ENCODE data around the gene DMXL2.

The DMXL2 gene

GRCh38 chr15:51647128-51647562 is 24.6 kb upstream of the DMXL2 start:
- H3K27ac ChIP-seq (ENCODE audit: low read length): no peak overlapping the region
- H3K9ac ChIP-seq (ENCODE audit: low read depth, low read length): no peak overlapping the region
- ATAC-seq (ENCODE audit: insufficient read depth, low read depth) (no peak), DNase-seq (no peak)
- H4K20me1 ChIP-seq (ENCODE audit: insufficient read depth, low read length): no peaks in the 10 kb centered on the region
- TF ChIP-seq, protein P1, sequence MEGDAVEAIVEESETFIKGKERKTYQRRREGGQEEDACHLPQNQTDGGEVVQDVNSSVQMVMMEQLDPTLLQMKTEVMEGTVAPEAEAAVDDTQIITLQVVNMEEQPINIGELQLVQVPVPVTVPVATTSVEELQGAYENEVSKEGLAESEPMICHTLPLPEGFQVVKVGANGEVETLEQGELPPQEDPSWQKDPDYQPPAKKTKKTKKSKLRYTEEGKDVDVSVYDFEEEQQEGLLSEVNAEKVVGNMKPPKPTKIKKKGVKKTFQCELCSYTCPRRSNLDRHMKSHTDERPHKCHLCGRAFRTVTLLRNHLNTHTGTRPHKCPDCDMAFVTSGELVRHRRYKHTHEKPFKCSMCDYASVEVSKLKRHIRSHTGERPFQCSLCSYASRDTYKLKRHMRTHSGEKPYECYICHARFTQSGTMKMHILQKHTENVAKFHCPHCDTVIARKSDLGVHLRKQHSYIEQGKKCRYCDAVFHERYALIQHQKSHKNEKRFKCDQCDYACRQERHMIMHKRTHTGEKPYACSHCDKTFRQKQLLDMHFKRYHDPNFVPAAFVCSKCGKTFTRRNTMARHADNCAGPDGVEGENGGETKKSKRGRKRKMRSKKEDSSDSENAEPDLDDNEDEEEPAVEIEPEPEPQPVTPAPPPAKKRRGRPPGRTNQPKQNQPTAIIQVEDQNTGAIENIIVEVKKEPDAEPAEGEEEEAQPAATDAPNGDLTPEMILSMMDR (IDR thresholded peaks at IDR 0.05; ENCODE audit: borderline replicate concordance, extremely low read depth, low read length, poor library complexity, severe bottlenecking): no peak
- TF ChIP-seq EZH2 (IDR thresholded peaks at IDR 0.05; ENCODE audit: borderline replicate concordance, low read depth, low read length, severe bottlenecking): no peak
- no peaks in the 10 kb centered on the region for H3K4me1 ChIP-seq (ENCODE audit: insufficient read depth, low read length)
- no peak overlapping the region for H3K4me2 ChIP-seq (ENCODE audit: insufficient read depth, low read length)
- H3K9me3 ChIP-seq (ENCODE audit: insufficient read depth, low read length, severe bottlenecking): no peaks in the 10 kb centered on the region
- H3K27me3 ChIP-seq (ENCODE audit: insufficient read depth, low read length, poor library complexity): no peaks in the 10 kb centered on the region
- no peaks in the 10 kb centered on the region for H3K79me2 ChIP-seq (ENCODE audit: insufficient read depth, low read length)
- H2AFZ ChIP-seq (ENCODE audit: low read depth, low read length): no peak overlapping the region
- no peak overlapping the region for H3K4me3 ChIP-seq (ENCODE audit: low read depth in 1 of 2, low read length in 2 of 2)
- no peaks in the 10 kb centered on the region for H3K36me3 ChIP-seq (ENCODE audit: insufficient read depth, low read length)

GRCh38 chr15:51642696-51643095 is 20.1 kb upstream of the DMXL2 start:
- no peak overlapping the region for H3K9ac ChIP-seq (ENCODE audit: low read depth, low read length)

GRCh38 chr15:51641490-51642130 is 19.0 kb upstream of the DMXL2 start:
- H3K27ac ChIP-seq (ENCODE audit: low read length): no peak overlapping the region
- no peak overlapping the region for H3K9ac ChIP-seq (ENCODE audit: low read depth, low read length)
- H3K79me2 ChIP-seq (ENCODE audit: insufficient read depth, low read length): no peaks in the 10 kb centered on the region
- ATAC-seq (ENCODE audit: insufficient read depth, low read depth): no peak
- H3K36me3 ChIP-seq (ENCODE audit: insufficient read depth, low read length): no peaks in the 10 kb centered on the region
- no peaks in the 10 kb centered on the region for H4K20me1 ChIP-seq (ENCODE audit: insufficient read depth, low read length)
- no peak overlapping the region for H2AFZ ChIP-seq (ENCODE audit: low read depth, low read length)
- no peak overlapping the region for H3K4me2 ChIP-seq (ENCODE audit: insufficient read depth, low read length)
- H3K27me3 ChIP-seq (ENCODE audit: insufficient read depth, low read length, poor library complexity): no peaks in the 10 kb centered on the region
- H3K4me3 ChIP-seq (ENCODE audit: low read depth in 1 of 2, low read length in 2 of 2): no peak overlapping the region
- TF ChIP-seq, protein P1 (IDR thresholded peaks at IDR 0.05; ENCODE audit: borderline replicate concordance, extremely low read depth, low read length, poor library complexity, severe bottlenecking): no peak
- no peak for TF ChIP-seq EZH2 (IDR thresholded peaks at IDR 0.05; ENCODE audit: borderline replicate concordance, low read depth, low read length, severe bottlenecking)
- no peaks in the 10 kb centered on the region for H3K9me3 ChIP-seq (ENCODE audit: insufficient read depth, low read length, severe bottlenecking)
- no peaks in the 10 kb centered on the region for H3K4me1 ChIP-seq (ENCODE audit: insufficient read depth, low read length)
- DNase-seq: no peak

More at GRCh38 chr15:51642696-51643095, 20.1 kb upstream of the DMXL2 start:
- no peak for DNase-seq
- Histone ChIP-seq H3K4me3 (ENCODE audit: low read depth in 1 of 2, low read length in 2 of 2) (no peak overlapping the region), H3K79me2 (ENCODE audit: insufficient read depth, low read length) (no peaks in the 10 kb centered on the region), H3K4me2 (ENCODE audit: insufficient read depth, low read length) (no peak overlapping the region), H3K9me3 (ENCODE audit: insufficient read depth, low read length, severe bottlenecking) (no peaks in the 10 kb centered on the region), H3K27ac (ENCODE audit: low read length) (no peak overlapping the region), H2AFZ (ENCODE audit: low read depth, low read length) (no peak overlapping the region), H3K36me3 (ENCODE audit: insufficient read depth, low read length) (no peaks in the 10 kb centered on the region), H3K4me1 (ENCODE audit: insufficient read depth, low read length) (no peaks in the 10 kb centered on the region), H4K20me1 (ENCODE audit: insufficient read depth, low read length) (no peaks in the 10 kb centered on the region), H3K27me3 (ENCODE audit: insufficient read depth, low read length, poor library complexity) (no peaks in the 10 kb centered on the region)
- no peak for ATAC-seq (ENCODE audit: insufficient read depth, low read depth)
- TF ChIP-seq, protein P1 (IDR thresholded peaks at IDR 0.05; ENCODE audit: borderline replicate concordance, extremely low read depth, low read length, poor library complexity, severe bottlenecking): no peak
- TF ChIP-seq EZH2 (IDR thresholded peaks at IDR 0.05; ENCODE audit: borderline replicate concordance, low read depth, low read length, severe bottlenecking): no peak

Measured in DND-41 (cell line).